HCT116 (cell line): Measurements from ENCODE around the gene ST3GAL3.

ENCODE experiments used
- CEBPB ChIP-seq: IDR thresholded peaks from 2 replicates; pipeline ENCODE4 v1.6.1; 2012; ENCODE audit warnings: low read depth
- JUND ChIP-seq: IDR thresholded peaks from 2 replicates; pipeline ENCODE4 v1.6.1; 2012
- POLR2A ChIP-seq: IDR thresholded peaks from 2 replicates; pipeline ENCODE4 v1.7.0; 2011; ENCODE audit warnings: borderline replicate concordance; ENCODE audit not compliant: insufficient read depth, insufficient read length; ENCODE audit errors: extremely low read depth
- POLR2AphosphoS5 ChIP-seq: IDR thresholded peaks from 2 replicates; pipeline ENCODE4 v1.6.1; 2011; ENCODE audit warnings: mild to moderate bottlenecking, low read depth, low read length, moderate library complexity
- RAD21 ChIP-seq: IDR thresholded peaks from 2 replicates; pipeline ENCODE4 v1.6.1; 2012; ENCODE audit warnings: low read depth, mild to moderate bottlenecking
- ZFX ChIP-seq: fragments of 450-650 bp; IDR thresholded peaks from 2 replicates; pipeline ENCODE4 v1.6.1; 2017
- TF ChIP-seq, protein P1 (sequence below), 3 experiments: fragments of 200-600 bp in 1 of 3; sonication (generic) in 1 of 3; IDR thresholded peaks in 2 of 3; conservative IDR thresholded peaks in 1 of 3; 2 replicates each; pipeline ENCODE4 v1.5.1; 2012 to 2017; ENCODE audit warnings: low read depth in 2 of 3, low read length in 2 of 3, antibody characterized with exemption in 1 of 3, borderline replicate concordance in 1 of 3, control low read depth in 1 of 3, mild to moderate bottlenecking in 1 of 3, mixed read lengths in 1 of 3, mixed run types in 1 of 3, moderate library complexity in 1 of 3; ENCODE audit not compliant: insufficient read depth in 1 of 3
- TF ChIP-seq, protein P2 (sequence below): IDR thresholded peaks from 2 replicates; pipeline ENCODE4 v1.6.1; 2012; ENCODE audit warnings: low read depth

DNA sequence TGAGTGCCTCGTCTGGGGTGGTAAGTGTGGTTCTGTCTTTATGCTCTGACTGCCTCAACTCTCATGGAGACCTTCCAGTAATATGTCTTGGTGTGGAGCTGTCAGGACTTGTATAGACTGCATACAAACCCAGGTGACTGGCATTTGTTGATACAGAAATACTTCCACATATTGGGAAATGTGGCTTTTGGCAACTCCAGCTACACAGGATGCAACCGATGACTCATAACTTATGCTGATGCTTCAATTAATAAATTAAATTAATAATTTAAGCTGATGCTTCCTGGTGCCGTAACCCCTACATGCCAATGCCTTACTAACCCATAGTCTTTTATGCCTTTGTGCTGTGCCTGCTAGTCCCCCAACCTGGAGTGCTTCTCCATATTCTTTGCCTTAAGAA is 154.0 kb downstream of the ST3GAL3 start:
- TF ChIP-seq POLR2A, result no peak
- TF ChIP-seq, protein P1, sequence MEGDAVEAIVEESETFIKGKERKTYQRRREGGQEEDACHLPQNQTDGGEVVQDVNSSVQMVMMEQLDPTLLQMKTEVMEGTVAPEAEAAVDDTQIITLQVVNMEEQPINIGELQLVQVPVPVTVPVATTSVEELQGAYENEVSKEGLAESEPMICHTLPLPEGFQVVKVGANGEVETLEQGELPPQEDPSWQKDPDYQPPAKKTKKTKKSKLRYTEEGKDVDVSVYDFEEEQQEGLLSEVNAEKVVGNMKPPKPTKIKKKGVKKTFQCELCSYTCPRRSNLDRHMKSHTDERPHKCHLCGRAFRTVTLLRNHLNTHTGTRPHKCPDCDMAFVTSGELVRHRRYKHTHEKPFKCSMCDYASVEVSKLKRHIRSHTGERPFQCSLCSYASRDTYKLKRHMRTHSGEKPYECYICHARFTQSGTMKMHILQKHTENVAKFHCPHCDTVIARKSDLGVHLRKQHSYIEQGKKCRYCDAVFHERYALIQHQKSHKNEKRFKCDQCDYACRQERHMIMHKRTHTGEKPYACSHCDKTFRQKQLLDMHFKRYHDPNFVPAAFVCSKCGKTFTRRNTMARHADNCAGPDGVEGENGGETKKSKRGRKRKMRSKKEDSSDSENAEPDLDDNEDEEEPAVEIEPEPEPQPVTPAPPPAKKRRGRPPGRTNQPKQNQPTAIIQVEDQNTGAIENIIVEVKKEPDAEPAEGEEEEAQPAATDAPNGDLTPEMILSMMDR (IDR thresholded peaks at IDR 0.05 in 2 of 3, conservative IDR thresholded peaks at IDR 0.05 in 1 of 3; ENCODE audit: borderline replicate concordance in 1 of 3, insufficient read depth in 1 of 3, low read depth in 2 of 3, low read length in 2 of 3), result no peak
- TF ChIP-seq, protein P2, sequence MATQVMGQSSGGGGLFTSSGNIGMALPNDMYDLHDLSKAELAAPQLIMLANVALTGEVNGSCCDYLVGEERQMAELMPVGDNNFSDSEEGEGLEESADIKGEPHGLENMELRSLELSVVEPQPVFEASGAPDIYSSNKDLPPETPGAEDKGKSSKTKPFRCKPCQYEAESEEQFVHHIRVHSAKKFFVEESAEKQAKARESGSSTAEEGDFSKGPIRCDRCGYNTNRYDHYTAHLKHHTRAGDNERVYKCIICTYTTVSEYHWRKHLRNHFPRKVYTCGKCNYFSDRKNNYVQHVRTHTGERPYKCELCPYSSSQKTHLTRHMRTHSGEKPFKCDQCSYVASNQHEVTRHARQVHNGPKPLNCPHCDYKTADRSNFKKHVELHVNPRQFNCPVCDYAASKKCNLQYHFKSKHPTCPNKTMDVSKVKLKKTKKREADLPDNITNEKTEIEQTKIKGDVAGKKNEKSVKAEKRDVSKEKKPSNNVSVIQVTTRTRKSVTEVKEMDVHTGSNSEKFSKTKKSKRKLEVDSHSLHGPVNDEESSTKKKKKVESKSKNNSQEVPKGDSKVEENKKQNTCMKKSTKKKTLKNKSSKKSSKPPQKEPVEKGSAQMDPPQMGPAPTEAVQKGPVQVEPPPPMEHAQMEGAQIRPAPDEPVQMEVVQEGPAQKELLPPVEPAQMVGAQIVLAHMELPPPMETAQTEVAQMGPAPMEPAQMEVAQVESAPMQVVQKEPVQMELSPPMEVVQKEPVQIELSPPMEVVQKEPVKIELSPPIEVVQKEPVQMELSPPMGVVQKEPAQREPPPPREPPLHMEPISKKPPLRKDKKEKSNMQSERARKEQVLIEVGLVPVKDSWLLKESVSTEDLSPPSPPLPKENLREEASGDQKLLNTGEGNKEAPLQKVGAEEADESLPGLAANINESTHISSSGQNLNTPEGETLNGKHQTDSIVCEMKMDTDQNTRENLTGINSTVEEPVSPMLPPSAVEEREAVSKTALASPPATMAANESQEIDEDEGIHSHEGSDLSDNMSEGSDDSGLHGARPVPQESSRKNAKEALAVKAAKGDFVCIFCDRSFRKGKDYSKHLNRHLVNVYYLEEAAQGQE, result no peak
- TF ChIP-seq CEBPB, result no peak
- no peak for TF ChIP-seq RAD21
- no peak for TF ChIP-seq JUND
- TF ChIP-seq ZFX, result no peak
- no peak for TF ChIP-seq POLR2AphosphoS5
